HG03439 (cell line): ENCODE measurements around the gene CTBP1.

Experiments
- ATAC-seq: cut with Tn5 transposase; IDR thresholded peaks from one replicate; pipeline ENCODE4 v1.9.1; 2021; ENCODE audit warnings: mild to moderate bottlenecking, moderate library complexity; ENCODE audit not compliant: unreplicated experiment

CTBP1 gene

DNA sequence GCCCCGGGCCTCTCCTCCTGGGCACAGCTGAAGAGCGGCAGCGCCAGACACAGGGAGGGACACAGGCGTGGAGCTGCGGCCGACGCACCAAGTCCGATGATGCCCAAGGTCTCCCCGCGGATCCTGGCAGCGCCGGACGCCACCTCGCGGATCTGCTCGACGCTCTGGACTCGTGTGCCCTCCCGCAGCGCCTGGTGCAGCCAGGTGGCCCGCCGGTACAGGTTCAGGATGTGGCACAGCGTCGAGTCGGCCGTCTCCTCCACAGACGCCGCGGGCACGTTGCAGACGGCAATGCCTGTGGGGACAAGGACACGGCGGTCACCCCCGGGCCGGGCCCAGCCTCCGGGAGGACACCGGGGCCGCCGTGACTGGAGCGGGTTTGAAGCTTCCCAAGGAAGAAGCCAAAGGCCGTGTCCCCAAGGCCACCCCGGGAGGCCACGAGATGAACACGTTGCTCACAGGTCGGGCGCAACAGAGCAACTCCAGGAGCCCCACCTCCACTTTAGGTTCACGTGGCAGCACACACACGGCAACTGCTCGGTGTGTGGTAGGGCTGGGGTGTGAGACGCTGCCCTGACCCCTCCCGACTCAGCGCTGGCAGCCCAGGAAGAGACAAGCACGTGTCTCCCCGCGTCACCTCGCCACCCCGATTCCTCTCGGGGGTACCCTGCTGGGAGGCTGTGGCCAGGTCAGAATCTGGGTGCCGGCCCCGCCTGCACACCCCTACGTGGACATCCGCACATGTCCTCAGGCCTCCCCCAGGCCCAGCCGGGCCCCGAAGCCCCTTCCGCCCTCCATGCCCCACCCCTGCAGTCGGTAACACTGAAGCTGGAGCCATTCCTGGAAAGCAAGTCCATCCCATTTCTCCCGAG, 23.4 kb downstream of the CTBP1 start:
- ATAC-seq: no peak

DNA sequence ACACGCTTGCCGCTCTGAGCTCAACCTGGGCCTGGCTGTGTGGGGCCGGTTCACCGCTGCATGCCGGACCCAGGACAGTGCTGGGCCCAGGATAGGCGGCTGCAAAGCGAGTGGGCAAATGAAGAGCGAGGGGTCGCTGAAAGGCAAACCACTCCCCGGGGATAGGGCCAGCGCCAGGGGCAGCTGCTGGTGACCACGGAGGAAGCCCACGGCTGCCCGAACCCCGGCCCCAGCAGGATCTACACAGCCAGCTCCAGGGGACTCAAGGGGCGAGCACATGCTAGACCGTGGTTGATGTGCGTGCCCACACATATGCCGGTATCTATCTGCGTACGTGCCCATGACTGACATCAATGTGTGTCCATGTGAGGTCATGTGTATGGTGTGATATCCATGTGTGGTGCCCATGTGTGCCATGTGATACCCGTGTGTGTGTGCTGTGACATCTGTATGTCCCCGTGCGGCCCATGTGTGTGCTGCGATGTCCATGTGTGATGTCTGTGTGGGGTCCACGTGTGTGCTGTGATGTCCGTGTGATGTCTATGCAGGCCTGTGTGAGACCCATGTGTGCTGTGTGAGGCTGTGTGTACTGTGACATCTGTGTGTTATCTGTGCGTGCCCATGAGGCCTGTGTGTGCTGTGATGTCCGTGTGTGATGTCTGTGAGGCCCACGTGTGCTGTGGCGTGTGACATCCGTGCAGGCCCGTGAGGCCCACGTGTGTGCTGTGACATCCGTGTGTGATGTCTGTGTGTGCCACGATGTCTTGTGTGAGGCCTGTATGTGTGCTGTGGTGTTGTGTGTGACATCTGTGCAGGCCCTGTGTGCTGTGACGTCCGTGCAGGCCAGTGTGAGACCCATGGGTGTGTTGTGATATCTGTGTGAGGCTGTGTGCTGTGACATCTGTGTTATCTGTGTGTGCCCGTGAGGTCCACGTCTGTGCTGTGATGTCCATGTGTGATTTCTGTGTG, 24.8 kb downstream of the CTBP1 start:
- no peak for ATAC-seq

DNA sequence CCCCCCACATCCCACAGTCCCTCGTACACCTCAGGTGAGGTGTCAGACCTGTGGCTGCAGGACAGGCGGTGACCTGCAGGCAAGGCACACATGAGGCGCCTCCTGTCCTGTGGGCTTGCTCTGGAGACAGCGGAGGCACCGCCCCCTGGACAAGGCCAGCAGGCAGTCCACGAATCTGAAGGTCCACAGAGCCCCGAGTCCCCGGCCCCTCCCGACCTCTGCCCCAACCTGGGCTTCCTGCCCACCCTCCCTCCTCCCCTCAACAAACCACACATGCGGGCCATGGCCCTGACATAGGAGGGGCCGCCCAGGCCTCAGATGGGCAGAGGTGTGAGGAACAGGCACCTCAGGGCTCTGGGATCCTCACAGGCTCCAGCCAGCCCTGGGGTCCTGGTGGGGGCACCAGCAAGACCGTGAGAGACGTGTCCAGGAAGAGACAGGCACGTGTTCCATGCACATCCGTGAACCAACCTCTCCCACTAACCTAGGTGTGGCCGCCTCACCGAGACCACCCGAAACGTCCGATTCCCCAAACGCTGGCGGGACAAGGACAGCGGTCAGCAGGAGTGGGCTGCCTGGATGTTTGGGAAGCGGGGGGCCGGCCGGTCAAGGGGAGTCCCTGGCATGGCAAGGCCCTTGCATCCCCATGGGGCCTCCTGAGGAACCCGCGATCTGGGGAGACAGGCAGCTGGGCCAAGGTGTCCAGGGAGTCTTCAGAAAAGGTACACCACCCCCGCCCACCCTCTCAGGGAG, 25.8 kb downstream of the CTBP1 start:
- ATAC-seq: no peak

DNA sequence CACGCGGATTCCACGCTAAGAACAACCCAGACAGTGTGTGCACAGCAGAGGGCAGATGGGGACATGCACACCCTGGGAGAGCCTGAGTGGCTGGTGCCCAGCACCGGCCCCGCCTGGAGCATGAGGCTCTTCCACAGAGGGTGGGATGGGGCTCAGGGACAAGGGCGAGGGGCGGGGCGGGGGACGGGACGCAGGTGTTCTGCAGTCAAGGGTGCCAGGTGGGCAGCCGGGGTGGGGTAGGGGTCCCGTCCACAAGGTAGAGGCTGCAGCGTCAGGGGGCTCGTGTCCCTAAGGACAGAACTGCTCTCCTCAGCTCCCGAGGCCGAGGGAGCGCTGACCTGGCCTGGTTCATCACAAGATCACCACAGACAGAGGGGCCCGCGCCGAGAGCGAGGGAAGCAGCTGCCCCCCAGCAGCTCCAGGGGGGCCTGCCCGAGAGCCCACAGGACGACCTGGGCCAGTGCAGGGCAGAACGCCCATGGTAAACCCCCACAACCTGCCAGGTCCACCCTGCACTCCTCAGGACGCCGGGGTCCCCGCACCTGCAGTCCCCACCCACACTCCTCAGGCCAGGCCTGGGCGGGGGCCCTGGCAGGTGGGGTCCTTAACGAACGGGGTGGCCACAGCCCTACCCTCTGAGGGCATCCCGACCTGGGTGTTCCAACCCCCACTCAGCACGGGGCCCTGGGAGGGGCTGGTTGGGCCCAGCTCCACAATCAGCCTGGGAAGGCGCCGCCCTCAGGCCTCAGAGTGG, 26.7 kb downstream of the CTBP1 start:
- ATAC-seq: no peak

DNA sequence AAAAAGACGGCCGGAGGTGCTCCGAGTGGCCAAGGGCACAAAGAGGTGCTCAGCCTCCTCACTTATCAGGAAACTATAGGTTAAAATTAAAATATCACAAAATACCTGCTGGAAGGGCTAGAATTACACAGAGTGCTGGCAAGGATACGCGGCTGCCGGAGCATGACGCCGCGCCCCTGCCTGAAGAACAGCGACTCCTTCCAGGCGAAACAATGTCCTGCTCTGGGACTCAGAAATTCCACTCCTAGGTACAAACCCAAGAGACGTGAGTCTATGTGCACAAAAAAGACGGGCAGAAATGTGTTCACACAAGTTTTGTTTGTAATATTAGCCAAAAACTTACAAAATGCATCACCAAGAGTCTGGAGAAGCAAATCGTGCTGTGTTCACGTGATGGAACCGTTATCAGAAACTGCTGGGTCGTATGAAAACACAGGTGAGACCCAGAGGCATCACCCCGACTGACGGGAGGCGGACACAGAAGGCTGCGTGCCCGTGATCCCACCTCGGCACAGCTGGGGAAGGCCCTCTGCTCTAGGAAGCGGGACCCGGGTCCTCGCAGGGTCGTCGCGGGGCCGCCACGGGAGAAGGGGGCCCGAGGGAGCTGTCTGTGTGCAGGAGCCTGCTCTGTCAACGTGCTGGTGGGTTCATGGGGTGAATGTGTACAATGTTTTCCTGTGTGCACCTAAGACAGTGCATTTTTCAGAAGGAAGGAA, 27.6 kb downstream of the CTBP1 start:
- ATAC-seq: no peak

DNA sequence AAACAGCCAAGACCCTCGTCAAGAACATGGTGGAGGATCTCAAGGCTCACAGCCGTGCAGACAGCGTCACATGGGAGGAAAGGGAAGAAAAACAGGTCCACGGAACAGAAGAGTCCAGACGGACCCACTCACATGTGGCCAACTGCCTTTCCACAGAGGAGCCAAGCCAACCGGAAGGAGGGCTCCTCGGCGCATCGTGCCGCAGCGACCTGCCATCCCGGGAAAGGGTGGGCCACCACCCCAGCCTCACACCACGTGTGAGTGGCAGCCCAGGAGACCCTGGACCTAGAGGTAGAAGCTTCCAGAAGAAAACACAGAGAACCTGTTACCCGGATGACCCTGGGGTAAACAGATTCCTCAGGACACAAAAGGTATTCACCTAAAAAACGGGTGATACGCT, 28.4 kb downstream of the CTBP1 start:
- ATAC-seq: no peak

DNA sequence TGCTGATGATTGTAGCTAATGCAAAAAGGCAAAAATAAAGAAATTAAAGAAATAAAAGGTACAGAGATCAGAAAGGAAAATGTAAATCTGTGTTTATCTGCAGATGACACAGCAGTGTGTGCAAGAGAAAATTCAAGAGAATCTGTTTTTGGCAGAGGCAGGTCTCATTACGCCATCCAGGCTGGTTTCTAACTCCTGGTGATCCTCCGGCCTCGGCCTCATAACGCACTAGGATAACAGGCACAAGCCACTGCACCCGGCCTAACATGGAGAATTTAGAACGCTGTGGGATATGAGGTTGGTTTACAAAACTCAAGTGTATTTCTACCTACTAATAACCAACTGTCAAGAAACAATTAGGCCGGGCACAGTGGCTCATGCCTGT, 29.4 kb downstream of the CTBP1 start:
- no peak for ATAC-seq

DNA sequence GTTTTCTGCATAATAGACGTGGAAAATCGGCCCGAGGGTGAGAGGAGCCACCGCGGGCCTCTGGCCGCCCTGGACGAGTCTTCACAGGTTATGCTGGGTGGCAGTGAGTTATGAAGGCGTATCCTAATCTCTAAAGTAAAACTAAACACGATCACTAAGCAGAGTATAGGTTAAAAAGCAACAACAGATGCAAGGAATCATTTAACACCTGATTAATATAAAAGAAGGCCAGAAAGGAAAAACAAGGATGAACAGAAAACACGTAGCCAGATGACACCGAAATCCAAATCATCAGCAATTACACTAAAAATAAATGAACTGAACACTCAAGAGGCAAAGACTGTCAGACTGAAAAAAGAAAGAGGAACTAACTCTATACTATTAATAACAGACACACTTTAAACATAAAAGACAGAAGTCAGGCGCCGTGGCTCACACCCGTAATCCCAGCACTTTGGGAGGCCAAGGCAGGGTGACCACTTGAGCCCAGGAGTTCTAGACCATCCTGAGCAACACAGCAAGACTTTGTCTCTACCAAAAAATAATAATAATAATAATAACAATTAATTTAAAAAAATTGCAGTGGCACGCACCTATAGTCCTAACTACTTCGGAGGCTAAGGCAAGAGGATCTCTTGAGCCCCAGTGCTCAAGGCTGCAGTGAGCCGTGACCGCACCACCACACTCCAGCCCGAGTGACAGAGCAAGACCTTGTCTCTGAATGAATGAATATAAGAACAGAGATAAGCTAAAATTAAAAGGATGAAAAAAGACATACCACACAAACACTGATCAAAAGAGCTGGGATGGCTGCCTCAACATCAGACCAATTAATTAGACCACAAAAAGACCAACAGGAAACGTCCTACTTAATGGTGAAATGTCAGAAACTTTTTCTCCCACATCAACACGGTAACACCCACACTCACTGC, 30.0 kb downstream of the CTBP1 start:
- peak; percentile 55 for ATAC-seq

DNA sequence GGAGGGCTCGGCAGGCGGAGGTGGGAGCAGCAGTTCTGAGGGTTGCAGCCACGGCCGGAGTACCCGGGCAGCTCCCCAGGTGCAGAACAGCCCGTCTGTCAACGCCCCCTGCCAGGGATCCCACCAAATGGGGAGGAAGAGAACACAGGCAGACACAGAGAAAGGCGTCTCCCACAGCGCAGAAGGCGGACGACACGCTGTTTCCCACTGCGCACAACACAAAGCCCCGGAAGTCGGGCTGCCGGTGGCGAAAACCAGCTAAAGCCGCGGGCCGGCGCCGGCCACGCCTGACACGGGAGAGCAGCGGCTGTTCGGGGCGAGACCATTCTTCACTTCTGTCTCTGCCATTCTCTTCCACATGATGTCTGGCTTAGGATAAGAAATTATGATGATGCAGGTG, 31.6 kb downstream of the CTBP1 start:
- no peak for ATAC-seq

DNA sequence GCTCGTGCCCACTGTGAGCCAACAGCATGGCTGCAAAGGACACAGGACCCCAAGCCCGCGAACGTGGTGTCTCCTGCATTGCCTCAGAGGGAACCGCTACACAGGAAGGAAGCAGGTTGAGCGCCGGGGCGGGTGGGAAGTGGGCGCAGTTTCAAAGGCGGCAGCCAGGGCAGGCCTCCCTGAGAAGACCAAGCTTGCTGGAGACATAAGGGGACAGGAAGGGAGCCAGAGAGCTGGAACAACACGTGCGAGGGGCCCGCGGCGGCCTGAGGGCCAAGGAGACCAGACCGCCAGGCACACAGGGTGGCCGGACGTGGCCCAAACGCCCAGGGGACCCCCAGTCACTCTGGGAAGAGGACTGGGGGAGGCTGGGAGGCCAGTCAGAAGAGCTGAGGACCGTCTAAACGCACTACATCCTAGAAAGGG, 32.0 kb downstream of the CTBP1 start:
- ATAC-seq: no peak

DNA sequence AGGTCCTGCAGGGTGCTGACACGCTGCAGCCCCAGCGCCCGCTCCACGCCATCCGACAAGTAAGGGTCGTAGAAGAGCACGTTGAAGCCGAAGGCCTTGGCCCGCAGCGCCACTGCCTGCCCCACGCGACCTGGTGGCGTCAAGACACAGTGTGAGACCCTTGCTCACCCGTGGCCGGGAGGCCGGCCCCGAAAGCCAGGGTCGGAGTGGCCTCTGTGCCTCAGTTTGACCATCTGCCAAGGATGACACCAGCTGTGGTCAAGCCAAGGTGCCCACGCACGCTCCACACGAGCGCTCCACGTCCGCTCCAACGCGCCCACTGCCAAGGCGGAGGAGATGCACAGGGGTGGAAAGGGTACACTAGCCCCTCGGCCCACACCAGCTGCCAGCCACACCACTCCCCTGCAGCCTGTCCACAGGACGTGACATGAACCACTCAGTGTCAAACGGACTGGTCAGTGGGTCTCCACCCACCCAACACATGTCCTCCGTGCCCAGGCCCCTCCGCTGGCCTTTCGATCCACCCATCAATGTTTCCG, 32.8 kb downstream of the CTBP1 start:
- ATAC-seq: no peak

DNA sequence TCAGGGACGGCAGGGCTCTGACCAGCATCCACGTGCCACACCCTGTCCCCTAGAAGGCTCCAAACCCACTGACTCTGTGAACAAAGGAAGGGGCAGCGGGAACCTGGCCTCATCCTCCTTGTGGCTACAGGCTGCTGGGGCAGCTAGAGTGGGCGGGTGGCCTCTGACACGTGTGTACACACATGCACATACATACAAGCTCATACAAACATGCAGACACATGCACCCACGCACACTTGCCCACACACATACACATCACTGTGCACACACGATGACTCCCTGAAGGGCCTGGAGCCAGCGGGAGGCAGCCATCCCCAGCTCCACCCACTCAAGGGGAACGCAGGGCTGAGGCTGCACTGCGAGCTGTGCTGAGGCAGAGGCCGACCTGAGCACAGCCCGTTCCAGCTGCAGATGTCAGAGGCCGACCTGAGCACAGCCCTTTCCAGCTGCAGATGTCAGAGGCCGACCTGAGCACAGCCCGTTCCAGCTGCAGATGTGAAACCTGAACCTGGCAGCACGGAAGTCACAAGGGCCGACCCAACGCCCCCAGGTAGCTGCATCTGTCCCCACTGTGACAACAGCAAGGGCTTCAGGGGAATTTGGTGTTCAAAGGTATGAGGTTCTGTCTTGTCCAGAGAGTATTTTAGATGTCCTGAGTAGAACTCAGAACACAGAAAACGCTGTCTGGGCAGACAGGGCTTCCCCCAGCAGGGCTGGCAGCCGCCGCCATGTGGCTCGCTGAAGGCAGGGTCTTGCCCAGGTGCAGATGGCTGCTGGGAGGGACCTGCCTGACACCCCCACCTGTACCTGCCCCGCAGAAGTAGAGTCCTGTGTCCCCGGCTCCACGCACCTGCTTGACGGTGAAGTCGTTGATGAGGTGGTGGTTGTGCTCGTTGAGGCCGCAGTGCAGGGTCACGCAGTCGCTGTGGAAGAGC, 33.5 kb downstream of the CTBP1 start:
- ATAC-seq: peak; percentile 45

DNA sequence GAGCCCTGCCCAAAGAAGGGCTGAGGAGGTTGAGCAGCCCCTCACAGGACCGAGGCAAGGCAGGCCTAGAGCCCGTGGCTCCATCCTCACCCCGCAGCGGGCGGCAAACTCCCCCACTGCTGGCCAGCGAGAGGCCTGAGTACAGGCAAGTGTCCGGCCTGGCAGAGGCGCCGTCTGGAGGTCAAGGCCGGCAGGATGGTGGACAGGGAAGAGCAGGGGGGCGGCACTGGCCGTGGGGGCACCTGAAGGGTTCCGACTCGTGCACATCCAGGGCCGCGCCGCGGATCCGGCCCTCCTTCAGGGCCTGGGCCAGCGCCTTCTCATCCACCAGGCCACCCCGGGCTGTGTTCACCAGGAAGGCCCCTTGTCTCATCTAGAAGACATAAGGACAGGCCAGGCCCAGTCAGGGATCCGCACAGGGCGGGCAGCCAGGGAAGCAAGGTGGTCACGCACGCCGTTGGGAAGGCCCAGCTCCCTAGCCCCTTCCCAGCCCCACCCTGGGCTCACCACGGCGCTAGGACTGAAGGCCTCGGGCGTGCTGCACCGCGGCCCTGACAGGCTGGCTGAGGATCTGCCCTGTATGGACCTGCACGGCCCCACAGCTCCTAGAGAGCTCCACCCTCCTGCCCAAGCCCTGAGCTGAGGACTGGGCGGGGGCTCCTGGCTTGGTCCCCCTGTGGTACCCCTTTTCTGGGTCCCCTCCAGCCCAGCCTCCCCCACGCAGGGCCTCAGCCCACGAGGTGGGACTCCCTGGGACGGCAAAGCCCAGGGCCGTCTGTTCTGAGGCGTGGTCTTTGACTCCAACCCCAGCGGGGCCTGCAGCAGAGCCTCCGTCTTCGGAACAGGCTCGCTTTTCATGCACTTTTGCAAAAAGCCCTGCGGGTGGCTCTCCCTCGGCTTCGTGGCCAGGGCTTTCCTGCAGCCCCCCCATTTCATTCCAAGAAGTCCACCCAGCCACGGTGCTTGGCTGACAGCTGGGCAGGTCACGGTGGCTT, 34.5 kb downstream of the CTBP1 start:
- ATAC-seq: no peak

DNA sequence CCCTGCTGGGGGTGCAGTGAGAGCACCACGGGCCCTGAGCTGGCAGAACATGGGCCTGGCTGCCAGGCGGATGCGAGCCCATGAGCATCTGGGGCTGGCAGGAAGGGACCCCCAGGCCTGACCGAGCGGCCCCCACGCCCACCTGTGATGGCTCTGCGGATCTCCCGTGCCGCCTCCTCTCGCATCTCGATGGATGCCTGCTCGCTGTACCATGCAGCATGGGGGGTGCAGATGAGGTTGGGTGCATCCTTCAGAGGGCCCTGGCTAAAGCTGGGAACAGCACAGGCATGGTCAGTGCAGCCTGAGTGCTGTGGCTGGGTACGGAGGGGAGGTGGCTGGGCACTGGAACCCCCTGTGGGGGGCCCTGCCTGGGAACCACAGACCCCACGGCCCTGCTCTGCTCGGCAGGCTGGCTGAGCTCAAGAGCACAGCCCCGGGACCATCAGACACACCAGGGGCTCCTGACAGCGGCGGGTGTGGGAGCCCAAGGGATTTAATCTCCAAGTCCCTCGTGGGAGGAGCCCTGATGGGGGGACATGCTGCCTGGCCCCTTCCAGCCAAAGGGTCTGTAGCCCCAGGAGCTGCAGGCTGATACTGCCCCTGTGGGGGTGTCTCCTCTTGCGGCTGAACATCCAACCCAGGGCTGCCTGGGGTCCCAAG, 35.5 kb downstream of the CTBP1 start:
- ATAC-seq: no peak

DNA sequence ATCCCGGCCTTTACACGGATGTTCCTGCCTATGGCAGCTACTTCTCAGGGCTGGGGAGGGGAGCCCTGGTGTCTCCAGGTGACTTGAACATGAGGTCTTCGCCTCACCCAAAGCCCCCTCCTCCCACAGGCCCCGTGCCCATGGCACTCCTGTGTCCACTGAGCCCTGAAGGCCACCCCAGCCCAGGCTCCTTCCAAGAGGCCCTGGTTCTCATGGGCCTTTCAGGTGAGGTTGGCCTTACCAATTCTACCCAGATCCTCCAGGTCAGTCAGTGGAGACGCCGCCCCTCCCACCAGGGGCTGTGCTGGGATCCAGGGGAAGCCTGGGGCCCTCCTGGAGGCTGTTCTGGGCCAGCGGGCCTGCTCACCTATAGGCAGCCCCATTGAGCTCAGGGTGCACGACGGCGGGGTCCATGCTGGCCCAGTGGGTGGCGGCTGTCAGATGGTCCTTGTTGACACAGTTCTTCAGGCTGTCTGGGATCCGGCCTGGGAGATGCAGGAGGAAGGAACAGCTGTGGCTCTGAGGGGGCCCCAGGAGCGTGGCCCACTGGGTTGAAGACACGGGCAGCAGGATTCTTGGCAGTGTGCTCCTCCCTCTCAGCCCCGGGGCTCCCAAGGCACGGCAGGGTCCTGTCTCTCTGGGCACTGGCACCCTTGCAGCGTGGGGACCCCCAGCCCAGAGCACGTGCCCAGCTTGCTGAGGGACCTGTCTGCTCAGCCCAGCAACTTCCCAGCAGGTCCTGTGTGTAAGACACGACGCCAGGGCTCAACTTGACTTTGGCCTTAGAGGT, 36.2 kb downstream of the CTBP1 start:
- ATAC-seq: no peak
